ENCODE data around the gene ACACA. TPM values are rescaled to one million over a fixed set of nuclear protein-coding genes. Genes with fewer than 3 reads are reported as not detected.

The ACACA gene
- total RNA-seq, 1 donor from 2014 or later: 122 TPM

GRCh38 chr17:37041932-37042331, 364.7 kb downstream of the ACACA start:
- intact Hi-C loops (cut with micrococcal nuclease): loop anchor here (10.0 kb wide), 1 partner anchor 183 kb away; no protein-coding TSS in a partner anchor
- Mint-ChIP-seq H3K4me3 (no peak overlapping the region), H3K36me3 (ENCODE audit: low read depth) (peaks cover 17% of the 10 kb centered on the region), H3K27ac (no peak overlapping the region), H3K27me3 (ENCODE audit: insufficient read depth) (no peaks in the 10 kb centered on the region), H3K4me1 (ENCODE audit: low read depth) (peaks cover 5% of the 10 kb centered on the region), H3K9me3 (no peaks in the 10 kb centered on the region)
- no peak for DNase-seq (ENCODE audit: low spot score)

GRCh38 chr17:37039269-37039668, 367.4 kb downstream of the ACACA start:
- Mint-ChIP-seq H3K27ac (no peak overlapping the region), H3K27me3 (ENCODE audit: insufficient read depth) (no peaks in the 10 kb centered on the region), H3K4me1 (ENCODE audit: low read depth) (peaks cover 5% of the 10 kb centered on the region), H3K4me3 (no peak overlapping the region), H3K9me3 (no peaks in the 10 kb centered on the region), H3K36me3 (ENCODE audit: low read depth) (peaks cover 24% of the 10 kb centered on the region)
- DNase-seq (ENCODE audit: low spot score): no peak
- intact Hi-C loops (cut with micrococcal nuclease): no loop called here

GRCh38 chr17:37037590-37038155, 369.0 kb downstream of the ACACA start:
- H3K36me3 Mint-ChIP-seq (ENCODE audit: low read depth): peaks cover 23% of the 10 kb centered on the region
- DNase-seq (ENCODE audit: low spot score): no peak
- H3K27me3 Mint-ChIP-seq (ENCODE audit: insufficient read depth): no peaks in the 10 kb centered on the region
- intact Hi-C loops (cut with micrococcal nuclease): no loop called here
- no peak overlapping the region for H3K4me3 Mint-ChIP-seq
- H3K27ac Mint-ChIP-seq: no peak overlapping the region
- no peaks in the 10 kb centered on the region for H3K4me1 Mint-ChIP-seq (ENCODE audit: low read depth)
- H3K9me3 Mint-ChIP-seq: no peaks in the 10 kb centered on the region

Other genes starting within 250 kb of the ACACA start
- gene C17orf78, start 30.9 kb downstream of the ACACA start, total RNA-seq: not detected in 2 replicates
- 39.7 and 41.9 TPM in 2 replicates for gene TADA2A, start 50 bp upstream of the ACACA start, total RNA-seq
- gene DUSP14, start 83.1 kb upstream of the ACACA start, total RNA-seq: 21.4 and 22.3 TPM in 2 replicates
- gene SYNRG, start 202.6 kb upstream of the ACACA start, total RNA-seq: 51.3 and 51.4 TPM in 2 replicates
- gene DDX52, start 236.6 kb upstream of the ACACA start, total RNA-seq: 48.7 and 55.0 TPM in 2 replicates